ENCODE data around the gene COPZ1.
A peak's percentile ranks its signal among the peaks of the same experiment; 100 is the strongest.

COPZ1 gene

DNA sequence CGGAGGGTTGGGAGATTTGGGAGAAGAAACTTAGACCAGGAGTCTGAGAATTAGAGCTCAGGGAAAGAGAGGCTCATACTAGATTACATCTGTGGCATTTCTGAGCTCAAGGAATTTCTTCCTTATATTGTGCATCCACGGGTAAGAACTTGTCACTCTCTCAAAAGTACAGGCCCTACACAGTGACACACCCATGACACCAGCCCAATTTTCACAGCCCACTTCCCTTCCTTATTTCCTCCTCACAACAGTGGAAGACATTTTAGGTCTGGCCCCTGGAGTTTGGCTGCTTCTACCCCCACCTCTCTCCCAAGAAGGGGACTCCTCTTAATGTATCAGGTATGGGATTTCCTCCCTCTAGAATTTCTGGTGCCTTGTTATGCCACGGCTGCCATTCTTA is 68.8 kb downstream of the COPZ1 start:
- Mint-ChIP-seq H3K4me3 (no peak overlapping the region), H3K36me3 (ENCODE audit: low read depth) (peaks cover 48% of the 10 kb centered on the region), H3K27me3 (ENCODE audit: low read depth) (no peaks in the 10 kb centered on the region), H3K4me1 (ENCODE audit: low read depth) (peaks cover 17% of the 10 kb centered on the region), H3K27ac (peak overlapping the region; percentile 6), H3K9me3 (no peaks in the 10 kb centered on the region)

- H3K4me3 Mint-ChIP-seq: no peak overlapping the region
- H3K4me1 Mint-ChIP-seq (ENCODE audit: low read depth): peaks cover 19% of the 10 kb centered on the region
- H3K36me3 Mint-ChIP-seq (ENCODE audit: low read depth): peaks cover 50% of the 10 kb centered on the region
- H3K27me3 Mint-ChIP-seq (ENCODE audit: low read depth): no peaks in the 10 kb centered on the region
- peak overlapping the region; percentile 6 for H3K27ac Mint-ChIP-seq
- no peaks in the 10 kb centered on the region for H3K9me3 Mint-ChIP-seq
Measured at GRCh38 chr12:54394281-54394719, 69.4 kb downstream of the COPZ1 start.

- peak overlapping the region; percentile 26 for H3K27ac Mint-ChIP-seq
- H3K36me3 Mint-ChIP-seq (ENCODE audit: low read depth): peaks cover 54% of the 10 kb centered on the region
- no peak overlapping the region for H3K4me3 Mint-ChIP-seq
- no peaks in the 10 kb centered on the region for H3K9me3 Mint-ChIP-seq
- H3K27me3 Mint-ChIP-seq (ENCODE audit: low read depth): no peaks in the 10 kb centered on the region
- peaks cover 20% of the 10 kb centered on the region for H3K4me1 Mint-ChIP-seq (ENCODE audit: low read depth)
Measured at GRCh38 chr12:54394986-54395385, 70.1 kb downstream of the COPZ1 start.

GRCh38 chr12:54395545-54395944 is 70.6 kb downstream of the COPZ1 start:
- Mint-ChIP-seq H3K9me3 (no peaks in the 10 kb centered on the region), H3K4me1 (ENCODE audit: low read depth) (peaks cover 20% of the 10 kb centered on the region), H3K27me3 (ENCODE audit: low read depth) (no peaks in the 10 kb centered on the region), H3K27ac (no peak overlapping the region), H3K36me3 (ENCODE audit: low read depth) (peaks cover 59% of the 10 kb centered on the region), H3K4me3 (no peak overlapping the region)

- Mint-ChIP-seq H3K9me3 (no peaks in the 10 kb centered on the region), H3K4me3 (no peak overlapping the region), H3K4me1 (ENCODE audit: low read depth) (peaks cover 16% of the 10 kb centered on the region), H3K27ac (no peak overlapping the region), H3K27me3 (ENCODE audit: low read depth) (no peaks in the 10 kb centered on the region), H3K36me3 (ENCODE audit: low read depth) (peaks cover 67% of the 10 kb centered on the region)
Measured at GRCh38 chr12:54397157-54397556, 72.2 kb downstream of the COPZ1 start.

- peaks cover 16% of the 10 kb centered on the region for H3K4me1 Mint-ChIP-seq (ENCODE audit: low read depth)
- no peak overlapping the region for H3K27ac Mint-ChIP-seq
- no peak overlapping the region for H3K4me3 Mint-ChIP-seq
- H3K36me3 Mint-ChIP-seq (ENCODE audit: low read depth): peaks cover 69% of the 10 kb centered on the region
- no peaks in the 10 kb centered on the region for H3K27me3 Mint-ChIP-seq (ENCODE audit: low read depth)
- H3K9me3 Mint-ChIP-seq: no peaks in the 10 kb centered on the region
Measured at GRCh38 chr12:54398218-54398617, 73.3 kb downstream of the COPZ1 start.

GRCh38 chr12:54398995-54399793 is 74.3 kb downstream of the COPZ1 start:
- Mint-ChIP-seq H3K27me3 (ENCODE audit: low read depth) (no peaks in the 10 kb centered on the region), H3K9me3 (no peaks in the 10 kb centered on the region), H3K4me1 (ENCODE audit: low read depth) (peaks cover 8% of the 10 kb centered on the region), H3K27ac (no peak overlapping the region), H3K36me3 (ENCODE audit: low read depth) (peaks cover 71% of the 10 kb centered on the region), H3K4me3 (no peak overlapping the region)

DNA sequence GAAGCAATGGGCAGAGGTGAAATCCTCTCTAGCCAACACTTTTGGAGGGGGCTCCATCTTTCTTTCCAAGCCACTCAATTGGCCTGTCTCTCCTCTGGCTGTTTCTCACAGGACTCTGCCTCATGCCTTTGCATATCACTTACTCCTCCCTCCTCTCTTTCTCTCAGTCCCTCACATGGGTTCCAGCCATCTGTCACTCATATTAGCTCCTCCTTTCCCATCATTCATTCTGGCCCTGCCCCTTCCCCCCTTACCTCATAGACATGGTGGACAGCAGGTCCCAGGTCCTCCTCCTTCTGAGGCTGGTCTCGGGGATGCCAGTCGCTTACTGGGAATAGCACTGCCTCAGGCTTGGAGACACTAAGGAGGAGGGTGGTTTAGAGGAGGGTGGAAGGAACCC is 76.2 kb downstream of the COPZ1 start:
- peak overlapping the region; percentile 57 for H3K27ac Mint-ChIP-seq

More for the DNA sequence above, 76.2 kb downstream of the COPZ1 start:
- H3K4me3 Mint-ChIP-seq: no peak overlapping the region
- no peaks in the 10 kb centered on the region for H3K27me3 Mint-ChIP-seq (ENCODE audit: low read depth)
- peaks cover 68% of the 10 kb centered on the region for H3K36me3 Mint-ChIP-seq (ENCODE audit: low read depth)
- no peaks in the 10 kb centered on the region for H3K9me3 Mint-ChIP-seq
- peaks cover 8% of the 10 kb centered on the region for H3K4me1 Mint-ChIP-seq (ENCODE audit: low read depth)

All from T-helper 1 cell treated with Interleukin-12 subunit alpha and Interleukin-12 subunit beta and Interleukin-4 antibody, amounts not matched to agents 30 μg/mL and 1 μg/mL, for 36 hours (primary cell).